Measurements from ENCODE around the gene IER3.

DNA sequence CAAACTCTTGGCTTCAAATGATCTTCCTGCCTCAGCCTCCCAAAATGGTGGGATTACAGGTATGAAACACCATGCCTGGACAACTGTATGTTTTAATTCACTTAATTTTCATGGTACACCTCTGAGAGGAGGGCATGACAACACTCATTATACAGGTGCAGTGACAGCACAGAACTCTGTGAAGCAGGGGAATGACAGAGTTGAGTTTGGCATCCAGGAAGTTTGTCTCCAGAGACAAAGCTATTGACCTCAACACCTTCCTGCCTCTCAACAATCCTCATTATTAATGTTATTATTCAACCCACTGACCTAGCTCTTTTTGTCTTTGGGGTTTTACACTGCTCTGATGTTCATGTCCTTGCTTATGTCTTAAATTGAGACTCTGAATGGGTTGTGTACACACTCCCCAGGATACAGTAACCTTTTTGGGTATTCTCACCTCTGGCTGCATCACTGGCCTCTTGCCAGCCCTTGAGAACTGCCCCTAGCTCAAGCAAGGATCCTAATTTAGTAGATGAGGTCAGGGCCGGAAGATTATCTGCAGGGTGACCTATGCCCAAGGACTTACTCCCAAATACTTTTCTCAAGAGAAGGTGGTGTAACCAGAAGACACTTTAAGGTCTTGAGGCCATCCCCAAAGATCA, 13.0 kb upstream of the IER3 start:
- TF ChIP-seq, protein P1, sequence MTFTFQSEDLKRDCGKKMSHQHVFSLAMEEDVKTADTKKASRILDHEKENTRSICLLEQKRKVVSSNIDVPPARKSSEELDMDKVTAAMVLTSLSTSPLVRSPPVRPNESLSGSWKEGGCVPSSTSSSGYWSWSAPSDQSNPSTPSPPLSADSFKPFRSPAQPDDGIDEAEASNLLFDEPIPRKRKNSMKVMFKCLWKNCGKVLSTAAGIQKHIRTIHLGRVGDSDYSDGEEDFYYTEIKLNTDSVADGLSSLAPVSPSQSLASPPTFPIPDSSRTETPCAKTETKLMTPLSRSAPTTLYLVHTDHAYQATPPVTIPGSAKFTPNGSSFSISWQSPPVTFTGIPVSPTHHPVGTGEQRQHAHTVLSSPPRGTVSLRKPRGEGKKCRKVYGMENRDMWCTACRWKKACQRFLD (tag by site-specific recombination; IDR thresholded peaks at IDR 0.05), result no peak
- TF ChIP-seq ZXDB (tag by site-specific recombination; IDR thresholded peaks at IDR 0.05) (no peak), ZNF114 (tag by site-specific recombination; IDR thresholded peaks at IDR 0.05) (no peak), GLIS1 (tag by site-specific recombination; IDR thresholded peaks at IDR 0.05) (no peak), KLF10 (tag by site-specific recombination; IDR thresholded peaks at IDR 0.05) (no peak)
